K562 (cell line): ENCODE results near the gene TMEM117.

ENCODE experiments used
- BRD4 ChIP-seq: fragments of 200-600 bp; sonication (generic); IDR thresholded peaks from 2 replicates; pipeline ENCODE4 v1.6.1; 2017; ENCODE audit warnings: inconsistent platforms
- CTCF ChIP-seq, 3 experiments: IDR thresholded peaks in 2 of 3; conservative IDR thresholded peaks in 1 of 3; 2 replicates each; pipeline ENCODE4 v1.5.1; 2011 to 2012; ENCODE audit warnings: low read length in 3 of 3, mild to moderate bottlenecking in 3 of 3, control low read depth in 2 of 3, improper control_type of control experiment in 1 of 3, inconsistent platforms in 1 of 3, low read depth in 1 of 3, mixed read lengths in 1 of 3, moderate library complexity in 1 of 3; ENCODE audit not compliant: insufficient read depth in 2 of 3
- EZH2 ChIP-seq: IDR thresholded peaks from 2 replicates; pipeline ENCODE4 v1.6.1; 2012; ENCODE audit warnings: low read depth, mild to moderate bottlenecking, inconsistent platforms, low read length, borderline replicate concordance
- GTF2F1 ChIP-seq: IDR thresholded peaks from 2 replicates; pipeline ENCODE4 v1.6.1; 2011; ENCODE audit warnings: low read depth, low read length, improper control_type of control experiment
- JUND ChIP-seq, 2 experiments: IDR thresholded peaks; 2 replicates in 1 of 2; 3 replicates in 1 of 2; pipeline ENCODE4 v1.6.1; 2011; ENCODE audit warnings: borderline replicate concordance in 2 of 2, low read depth in 2 of 2, low read length in 2 of 2, improper control_type of control experiment in 1 of 2, missing biosample characterization in 1 of 2, missing genetic modification characterization in 1 of 2, missing genetic modification reagents in 1 of 2
- MAX ChIP-seq: sonication (generic); formaldehyde crosslinking; IDR thresholded peaks from 2 replicates; pipeline ENCODE4 v1.9.0; 2022; ENCODE audit warnings: mild to moderate bottlenecking, missing genetic modification reagents
- POLR2A ChIP-seq: fragments of 450-650 bp; conservative IDR thresholded peaks from 2 replicates; pipeline ENCODE4 v1.6.1; 2016
- RAD21 ChIP-seq, 2 experiments: fragments of 250-450 bp in 1 of 2; fragments of 450-650 bp in 1 of 2; sonication (Bioruptor Pico) in 1 of 2; formaldehyde crosslinking in 1 of 2; IDR thresholded peaks in 1 of 2; conservative IDR thresholded peaks in 1 of 2; 2 replicates each; pipeline versions ENCODE4 v1.4.0 to v1.8.0; 2020 to 2022; ENCODE audit warnings: mild to moderate bottlenecking in 2 of 2, moderate library complexity in 1 of 2
- SP1 ChIP-seq: sonication (generic); formaldehyde crosslinking; IDR thresholded peaks from 2 replicates; pipeline ENCODE4 v1.8.1; 2022; ENCODE audit warnings: mild to moderate bottlenecking, missing genetic modification reagents

GRCh38 chr12:44059476-44059875 lies 223.6 kb downstream of the TMEM117 start:
- TF ChIP-seq BRD4: no peak
- TF ChIP-seq MAX: no peak
- TF ChIP-seq CTCF (IDR thresholded peaks at IDR 0.05 in 2 of 3, conservative IDR thresholded peaks at IDR 0.05 in 1 of 3; ENCODE audit: insufficient read depth in 2 of 3, low read depth in 1 of 3, low read length in 3 of 3): no peak
- TF ChIP-seq SP1 (CRISPR knock-in tag): no peak
- no peak for TF ChIP-seq RAD21 (CRISPR knock-in tag; conservative IDR thresholded peaks at IDR 0.05 in 1 of 2, IDR thresholded peaks at IDR 0.05 in 1 of 2)
- no peak for TF ChIP-seq POLR2A
- TF ChIP-seq JUND (IDR thresholded peaks at IDR 0.05; ENCODE audit: borderline replicate concordance, low read depth, low read length): no peak
- no peak for TF ChIP-seq JUND (tag; IDR thresholded peaks at IDR 0.05; ENCODE audit: borderline replicate concordance, low read depth, low read length)
- no peak for TF ChIP-seq EZH2
- TF ChIP-seq GTF2F1: no peak
